T-helper 2 cell treated with Interferon-gamma antibody and Interleukin-4, amounts not matched to agents 100 ng/mL and 5 ng/mL, for 36 hours (primary cell): ENCODE measurements around the gene ALDH1A2. TPM values are rescaled to one million over a fixed set of nuclear protein-coding genes. Genes with fewer than 3 reads are reported as not detected.

Experiments
- intact Hi-C: fragments of 100-400 bp; cut with micrococcal nuclease; formaldehyde crosslinking; loops from one replicate; pipeline ENCODE4 v1.15.1; 2023
- total RNA-seq: library from RNA; stranded (reverse); gene quantifications from 2 replicates; pipeline ENCODE4 v1.2.3, GENCODE V29; 2022

ALDH1A2 gene
- total RNA-seq, 1 donor from 2014 or later = not detected

GRCh38 chr15:57947282-57947681 is 118.2 kb downstream of the ALDH1A2 start:
- intact Hi-C loops = no loop called here

- intact Hi-C loops = no loop called here
These were observed 118.9 kb downstream of the ALDH1A2 start for GRCh38 chr15:57946491-57947048.

GRCh38 chr15:57945616-57946015 is 119.9 kb downstream of the ALDH1A2 start:
- intact Hi-C loops = no loop called here

DNA sequence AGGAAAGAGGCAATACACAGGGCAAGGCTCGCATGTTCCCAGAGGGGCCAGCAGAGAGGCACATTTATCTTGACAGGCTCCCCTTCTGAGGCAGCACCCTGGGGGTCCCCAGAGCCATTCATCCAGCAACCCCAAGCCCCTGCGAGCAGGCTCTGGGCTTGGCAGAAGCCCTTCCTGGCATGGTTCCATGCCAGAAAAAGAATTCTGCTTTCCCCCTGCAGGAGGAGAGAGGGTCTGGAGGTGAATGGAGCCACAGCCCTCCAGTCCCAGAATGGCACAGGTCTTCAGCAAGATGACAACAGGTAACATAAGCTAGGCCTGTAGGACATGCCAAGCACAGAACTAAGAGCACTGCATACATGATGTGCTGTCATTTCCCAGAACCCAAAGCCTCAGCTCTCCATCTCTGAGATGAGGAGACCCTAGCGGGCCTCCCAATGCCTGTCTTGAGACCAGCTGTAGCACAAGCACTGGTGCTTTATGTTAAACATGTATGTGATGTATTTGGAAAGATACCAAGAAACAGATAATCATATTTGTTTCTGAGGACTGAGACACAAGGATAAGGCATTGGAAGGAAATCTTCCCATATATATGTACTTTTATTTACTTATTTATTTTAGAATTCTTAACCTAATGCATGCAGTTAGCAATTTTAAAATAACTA is 121.6 kb downstream of the ALDH1A2 start:
- intact Hi-C loops = no loop called here

DNA sequence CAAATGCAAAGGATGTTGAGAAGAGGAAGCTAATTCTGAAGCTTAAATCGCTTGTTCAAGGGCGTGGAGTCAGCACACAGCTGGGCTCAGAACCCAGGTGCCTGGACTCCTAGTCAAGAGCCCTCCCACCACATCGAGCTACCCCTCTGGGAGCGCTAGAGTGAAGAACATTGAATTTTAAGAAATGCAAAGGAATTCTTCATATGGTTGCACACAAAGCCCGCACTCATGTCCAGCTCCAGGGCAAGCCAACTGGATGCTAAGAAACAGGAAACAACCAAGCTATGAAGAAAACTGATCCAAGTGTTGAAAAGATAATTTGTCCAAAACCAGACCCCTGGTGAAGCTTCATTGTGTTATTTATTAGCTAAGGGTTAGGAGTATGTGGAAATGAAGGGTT is 122.3 kb downstream of the ALDH1A2 start:
- intact Hi-C loops = no loop called here

- intact Hi-C loops = no loop called here
These were observed 123.7 kb downstream of the ALDH1A2 start for GRCh38 chr15:57941816-57942215.

DNA sequence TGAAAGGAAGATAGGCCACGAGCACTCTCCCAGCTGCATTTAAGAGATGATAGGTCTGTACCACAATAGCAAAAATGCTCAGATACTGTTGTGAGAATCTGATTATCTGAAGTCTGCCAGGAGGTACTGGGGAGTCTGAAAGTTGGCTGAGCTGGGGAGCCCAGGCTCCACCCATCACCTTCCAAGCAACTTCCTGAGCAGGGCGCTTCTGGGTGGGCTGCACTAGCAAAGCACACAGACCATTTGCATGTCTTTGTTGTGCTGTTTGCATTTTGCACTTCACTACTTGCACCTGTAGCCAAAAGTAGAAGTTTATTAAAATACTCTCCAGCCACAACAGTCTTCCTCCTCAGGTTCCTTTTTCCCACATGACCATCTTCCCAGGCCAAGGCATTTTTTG is 133.2 kb downstream of the ALDH1A2 start:
- intact Hi-C loops = no loop called here

- intact Hi-C loops = no loop called here
These were observed 133.9 kb downstream of the ALDH1A2 start for GRCh38 chr15:57931570-57931969.

GRCh38 chr15:57927091-57927631 is 138.3 kb downstream of the ALDH1A2 start:
- intact Hi-C loops = no loop called here

GRCh38 chr15:57925650-57926049 is 139.9 kb downstream of the ALDH1A2 start:
- intact Hi-C loops = no loop called here

- intact Hi-C loops = no loop called here
These were observed 140.9 kb downstream of the ALDH1A2 start for GRCh38 chr15:57924598-57924997.

DNA sequence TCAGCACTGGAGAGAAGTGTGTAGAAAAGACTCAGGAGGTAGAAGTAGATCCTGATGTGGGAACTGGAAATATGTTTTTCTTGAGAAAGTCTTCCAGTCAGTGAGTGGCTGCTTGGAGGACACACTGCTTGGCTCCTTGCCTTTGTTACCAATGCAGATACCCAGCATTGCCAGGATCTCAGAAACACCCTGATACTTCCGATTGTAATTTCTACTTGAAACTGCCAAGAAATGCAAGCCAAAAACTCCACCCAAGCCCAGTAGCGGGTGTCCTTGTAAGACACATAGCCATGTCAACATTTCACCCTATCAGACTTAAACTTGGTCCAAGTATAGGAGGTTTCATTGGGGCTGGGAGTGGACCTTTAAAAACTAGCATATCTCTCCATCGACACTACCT is 141.8 kb downstream of the ALDH1A2 start:
- intact Hi-C loops = no loop called here

- intact Hi-C loops = no loop called here
These were observed 142.2 kb downstream of the ALDH1A2 start for GRCh38 chr15:57923306-57923705.

- intact Hi-C loops = no loop called here
These were observed 142.7 kb downstream of the ALDH1A2 start for GRCh38 chr15:57922776-57923175.

DNA sequence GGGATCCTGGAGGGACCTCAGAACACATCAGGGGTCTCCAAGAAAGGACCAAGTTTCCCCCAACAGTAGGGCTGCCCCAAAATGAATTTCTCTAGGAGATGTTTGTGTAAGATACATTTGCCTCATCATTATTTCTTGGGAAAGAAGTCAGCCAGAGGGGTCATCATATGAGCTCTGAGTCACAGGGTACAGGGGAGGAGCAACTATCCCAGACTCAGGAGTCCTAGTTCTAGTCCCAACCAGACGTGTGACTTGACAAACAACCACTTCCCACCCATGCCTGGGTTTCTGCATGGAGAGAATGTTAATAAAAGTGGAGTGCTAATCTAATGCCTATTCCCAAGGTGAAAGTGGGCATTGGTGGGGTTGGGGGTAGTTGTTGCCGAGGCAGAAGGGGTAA is 144.1 kb downstream of the ALDH1A2 start:
- intact Hi-C loops = no loop called here

DNA sequence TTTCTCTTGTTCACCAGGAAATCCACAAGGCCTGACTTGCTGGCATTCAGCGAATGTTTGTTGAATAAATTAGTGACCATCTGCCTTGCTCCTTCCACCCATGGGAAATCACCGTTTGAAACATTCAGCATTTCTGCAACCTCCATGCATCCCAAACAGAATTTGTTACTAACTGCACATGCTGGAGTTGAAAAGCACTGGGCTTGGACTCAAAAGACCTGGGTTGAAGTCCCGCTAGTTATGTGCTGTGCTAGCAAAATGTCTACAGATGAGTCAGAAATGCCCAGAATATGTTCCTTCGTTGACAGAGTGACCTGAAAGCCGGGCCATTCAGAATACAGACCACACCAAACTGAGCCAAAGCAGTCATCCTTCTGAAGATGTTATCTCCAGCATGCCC is 144.6 kb downstream of the ALDH1A2 start:
- intact Hi-C loops = no loop called here

DNA sequence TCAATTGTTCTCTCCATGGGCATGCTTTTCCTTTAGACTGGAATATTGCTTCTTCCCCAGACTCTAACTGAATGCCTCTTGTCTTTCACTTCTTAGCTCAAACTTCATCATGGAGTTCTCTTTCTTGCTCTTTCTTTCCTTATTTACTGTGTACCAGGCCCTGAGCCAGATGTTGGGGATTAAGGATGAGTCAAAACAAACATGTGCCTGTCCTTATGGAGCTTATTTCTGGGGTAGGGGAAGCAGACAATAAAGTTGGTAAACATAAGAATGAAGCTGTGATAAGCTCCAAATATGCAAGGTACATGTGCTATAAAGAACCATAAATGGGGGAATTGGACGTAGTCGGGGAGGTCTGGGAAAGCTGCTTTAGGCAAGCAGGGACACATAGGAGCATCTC is 145.8 kb downstream of the ALDH1A2 start:
- intact Hi-C loops = no loop called here

- intact Hi-C loops = no loop called here
These were observed 147.5 kb downstream of the ALDH1A2 start for GRCh38 chr15:57917998-57918397.

DNA sequence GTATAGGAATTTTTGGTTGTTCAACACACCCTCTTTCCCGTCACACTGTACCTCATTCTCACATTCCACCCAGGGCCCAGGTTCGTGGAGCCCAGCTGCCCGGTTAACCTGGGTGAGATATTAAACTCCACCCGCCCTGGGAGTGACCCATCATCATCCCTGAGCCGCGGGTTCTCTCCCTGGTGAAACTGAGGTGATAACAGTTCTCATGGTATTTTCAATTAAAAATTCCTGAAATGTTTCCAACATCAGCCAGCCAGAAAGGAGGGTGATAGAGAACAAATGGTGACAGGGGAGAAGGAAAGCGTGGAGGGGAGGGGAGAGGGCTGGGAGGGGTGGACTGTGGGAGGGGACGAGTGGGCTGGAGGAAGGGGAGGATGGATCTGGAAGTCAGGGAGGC is 148.8 kb downstream of the ALDH1A2 start:
- intact Hi-C loops = no loop called here

DNA sequence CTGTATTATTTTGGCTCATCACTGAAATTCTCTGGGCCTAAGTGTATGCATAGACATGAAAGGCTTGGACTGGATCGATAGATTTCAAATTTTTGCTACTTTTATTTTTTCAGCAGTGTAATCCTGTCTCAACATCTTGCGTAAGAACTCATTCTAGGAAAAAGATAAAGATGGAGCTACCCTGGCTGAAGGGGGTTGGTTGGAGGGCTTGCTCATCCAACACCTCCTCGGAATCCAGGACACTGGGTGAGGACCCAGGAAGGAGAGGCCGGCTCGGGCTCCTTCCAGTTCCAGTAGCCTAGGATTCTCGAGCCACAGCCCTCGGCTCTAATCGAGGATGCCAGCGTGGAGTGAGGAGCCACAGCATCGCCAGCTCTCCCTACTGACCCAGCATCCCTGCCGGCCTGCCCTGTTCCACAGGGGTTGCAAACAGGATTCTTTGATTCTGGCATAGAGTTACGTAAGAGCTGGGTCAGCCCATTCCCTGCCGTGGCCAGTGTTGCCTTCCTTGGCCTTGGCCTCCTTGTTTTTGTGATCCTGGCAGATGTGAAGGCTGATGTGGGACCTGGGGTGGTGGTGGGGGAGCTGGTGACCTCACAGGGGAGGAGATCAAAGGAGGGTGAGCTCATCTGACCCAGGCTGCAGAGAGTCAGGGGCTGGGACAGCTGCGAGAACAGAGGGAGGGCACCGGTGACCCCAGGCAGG is 149.5 kb downstream of the ALDH1A2 start:
- intact Hi-C loops = no loop called here

DNA sequence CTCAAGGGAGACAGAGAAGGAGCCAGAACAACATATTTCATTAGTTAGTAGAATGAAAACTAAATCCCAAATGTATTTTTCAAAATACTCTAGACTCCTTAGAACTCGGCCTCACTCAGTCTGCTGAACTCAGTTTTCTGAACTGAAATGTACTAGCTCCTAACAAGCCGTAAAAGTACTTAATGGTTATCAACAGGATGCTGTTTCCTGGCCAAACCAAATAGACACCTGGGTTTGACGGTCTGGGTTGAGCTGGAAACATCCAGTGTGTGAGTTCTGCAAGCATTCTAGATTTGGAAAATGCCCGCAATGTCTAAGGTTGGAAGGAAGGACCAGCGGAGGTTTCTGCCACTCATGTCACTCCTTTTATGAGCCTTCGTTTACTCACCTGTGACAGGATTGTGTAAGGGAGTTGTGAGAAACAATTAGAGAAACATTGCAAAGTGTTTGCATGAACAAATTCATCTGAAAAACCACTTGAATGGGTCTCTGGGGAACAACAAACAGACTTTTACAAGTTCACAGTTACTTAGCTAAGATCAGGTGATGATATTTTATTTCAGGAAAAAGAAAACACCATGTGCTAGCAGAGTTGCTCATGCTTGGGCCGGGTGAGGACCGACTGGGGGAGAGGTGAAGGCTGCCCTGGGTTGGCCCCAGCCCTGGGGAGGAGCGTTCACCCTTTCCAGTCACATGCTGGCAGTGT is 151.0 kb downstream of the ALDH1A2 start:
- intact Hi-C loops = no loop called here

DNA sequence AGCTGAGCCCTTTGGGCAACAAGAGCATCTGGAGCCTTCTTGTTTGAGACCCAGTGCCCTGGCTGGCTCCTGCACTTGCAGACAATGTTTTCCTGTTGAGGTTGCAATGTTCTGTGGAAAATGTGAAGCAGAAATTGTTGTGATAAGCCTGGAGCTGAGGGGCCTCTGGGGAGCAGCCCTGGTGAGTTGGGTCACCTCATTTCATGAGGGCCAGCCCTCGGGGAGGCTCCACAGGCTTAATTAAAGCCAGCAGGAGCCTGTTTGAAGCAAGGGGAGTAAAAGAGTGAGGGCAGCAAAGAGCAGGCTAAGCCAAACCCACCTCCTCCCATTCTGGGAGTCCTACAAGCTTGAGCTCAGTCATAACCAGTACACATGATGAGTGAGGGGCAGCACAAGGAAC is 154.3 kb downstream of the ALDH1A2 start:
- intact Hi-C loops = no loop called here
